Upper lobe of left lung (tissue), 6 donors: ENCODE measurements around the gene STARD10. TPM values are rescaled to one million over a fixed set of nuclear protein-coding genes. Genes with fewer than 3 reads are reported as not detected.

Source experiments
- ATAC-seq, 2 donors: fragments of 200-7000 bp; cut with Tn5 transposase; one replicate each; pipeline ENCODE4 v1.9.1; 2022; ENCODE audit warnings: mild to moderate bottlenecking in 2 of 2, moderate library complexity in 2 of 2; ENCODE audit not compliant: low FRiP score in 2 of 2
- DNase-seq, 2 donors: peaks; one replicate each; pipeline ENCODE4 v3.0.0-alpha.2; 2019 to 2020
- H3K27ac ChIP-seq, 4 donors: fragments of 200-600 bp; sonication (generic); one replicate each; pipeline ENCODE4 v1.5.1; 2016 to 2019
- H3K27me3 ChIP-seq, 4 donors: fragments of 200-600 bp; sonication (generic); one replicate each; pipeline ENCODE4 v1.5.1; 2017 to 2019
- H3K36me3 ChIP-seq, 4 donors: fragments of 200-600 bp; sonication (generic); one replicate each; pipeline ENCODE4 v1.5.1; 2016 to 2019
- H3K4me1 ChIP-seq, 4 donors: fragments of 200-600 bp; sonication (generic); one replicate each; pipeline ENCODE4 v1.5.1; 2018 to 2019
- H3K4me3 ChIP-seq, 4 donors: fragments of 200-600 bp; sonication (generic); one replicate each; pipeline ENCODE4 v1.5.1; 2017 to 2019; ENCODE audit warnings: mild to moderate bottlenecking in 2 of 4, moderate library complexity in 1 of 4
- H3K9me3 ChIP-seq, 4 donors: fragments of 200-600 bp; sonication (generic); one replicate each; pipeline ENCODE4 v1.5.1; 2018 to 2019
- CTCF ChIP-seq, 6 experiments: fragments of 450-650 bp in 4 of 6; fragments of 200-600 bp in 2 of 6; sonication (generic) in 2 of 6; IDR thresholded peaks; one replicate each; pipeline ENCODE4 v1.5.1; 2016 to 2019; ENCODE audit warnings: antibody characterized with exemption in 6 of 6
- EP300 ChIP-seq, 4 donors: sonication (generic); formaldehyde crosslinking; IDR thresholded peaks; one replicate each; pipeline ENCODE4 v1.5.1; 2017; ENCODE audit warnings: antibody characterized with exemption in 4 of 4, control low read depth in 2 of 4
- POLR2A ChIP-seq, 4 donors: fragments of 450-650 bp; IDR thresholded peaks; one replicate each; pipeline ENCODE4 v1.5.1; 2016 to 2017; ENCODE audit warnings: antibody characterized with exemption in 4 of 4, mild to moderate bottlenecking in 2 of 4
- POLR2AphosphoS5 ChIP-seq, 2 donors: sonication (generic); formaldehyde crosslinking; IDR thresholded peaks; one replicate each; pipeline ENCODE4 v1.5.1; 2017; ENCODE audit warnings: antibody characterized with exemption in 2 of 2
- WGBS, 2 donors: methylation state at CpG; one replicate each; pipeline ENCODE4 v1.1.5; 2017 to 2018; 5-methylcytosine and 5-hydroxymethylcytosine counted together
- total RNA-seq, 6 donors: library from RNA; depleted of rRNA in 4 of 6; stranded (reverse); fragments of >200 nt in 4 of 6; gene quantifications; one replicate each; pipeline versions ENCODE4 v1.1.0 to v1.2.1, GENCODE V29; 2016 to 2021
- donor health status: DM: no; HTN: no; CAD: no; lungs with moderate emphysema.
- donor health status: DM: no; HTN: yes; CAD: no; lungs with severe emphysema.

Gene STARD10
- total RNA-seq, 6 donors from 2014 or later: 93.2 to 227 (median 151) TPM

GRCh38 chr11:72724851-72725723 is 68.8 kb downstream of the STARD10 start:
- ATAC-seq (peak in 1 of 2 donors; percentile 48), DNase-seq (peak in 1 of 2 donors; percentile 73)
- Histone ChIP-seq H3K4me3 (no peak overlapping the region), H3K27me3 (no peaks in the 10 kb centered on the region), H3K27ac (peak overlapping the region in 3 of 4 donors; percentile 7 to 91 (median 49)), H3K36me3 (peaks cover 4 to 13% (median 12%) of the 10 kb centered on the region in 4 donors), H3K4me1 (peaks cover 38 to 71% (median 57%) of the 10 kb centered on the region in 4 donors), H3K9me3 (no peaks in the 10 kb centered on the region)
- TF ChIP-seq POLR2AphosphoS5 (IDR thresholded peaks at IDR 0.05) (no peak), EP300 (IDR thresholded peaks at IDR 0.05) (no peak), CTCF (IDR thresholded peaks at IDR 0.05) (peak; percentile 80 to 93 (median 84)), POLR2A (IDR thresholded peaks at IDR 0.05) (no peak)
- 50 to 52% methylated on average over 9 of the region's 9 CpGs for WGBS, 2 donors

- no peak for ATAC-seq
- 62 to 87% methylated on average over 2 to 5 of the region's 5 CpGs for WGBS, 2 donors
- Histone ChIP-seq H3K27ac (peak overlapping the region in 2 of 4 donors; percentile 91), H3K4me1 (peaks cover 48 to 81% (median 67%) of the 10 kb centered on the region in 4 donors), H3K4me3 (no peak overlapping the region), H3K27me3 (no peaks in the 10 kb centered on the region), H3K9me3 (no peaks in the 10 kb centered on the region), H3K36me3 (peaks cover 4 to 13% (median 12%) of the 10 kb centered on the region in 4 donors)
- TF ChIP-seq POLR2A (IDR thresholded peaks at IDR 0.05) (no peak), POLR2AphosphoS5 (IDR thresholded peaks at IDR 0.05) (no peak), CTCF (IDR thresholded peaks at IDR 0.05) (no peak), EP300 (IDR thresholded peaks at IDR 0.05) (no peak)
- DNase-seq: no peak
Measured at GRCh38 chr11:72724021-72724551, 69.8 kb downstream of the STARD10 start.

GRCh38 chr11:72723508-72723907 is 70.3 kb downstream of the STARD10 start:
- Histone ChIP-seq H3K36me3 (peaks cover 4 to 17% (median 12%) of the 10 kb centered on the region in 4 donors), H3K4me1 (peaks cover 54 to 86% (median 72%) of the 10 kb centered on the region in 4 donors), H3K27me3 (no peaks in the 10 kb centered on the region), H3K27ac (peak overlapping the region; percentile 82 to 91 (median 90)), H3K4me3 (no peak overlapping the region), H3K9me3 (no peaks in the 10 kb centered on the region)
- DNase-seq (peak in 1 of 2 donors; percentile 76), ATAC-seq (no peak)
- WGBS, 2 donors: 65 to 70% methylated on average over 3 to 9 of the region's 9 CpGs
- no peak for TF ChIP-seq POLR2AphosphoS5 (IDR thresholded peaks at IDR 0.05)
- no peak for TF ChIP-seq CTCF (IDR thresholded peaks at IDR 0.05)
- peak in 1 of 4 donors; percentile 6 for TF ChIP-seq EP300 (IDR thresholded peaks at IDR 0.05)
- TF ChIP-seq POLR2A (IDR thresholded peaks at IDR 0.05): no peak

GRCh38 chr11:72722050-72722748 is 71.6 kb downstream of the STARD10 start:
- 1 to 3% methylated on average over 6 to 7 of the region's 10 CpGs for WGBS, 2 donors
- ATAC-seq (peak; percentile 85 to 89), DNase-seq (peak; percentile 85 to 90)
- H3K9me3 ChIP-seq: no peaks in the 10 kb centered on the region
- peak overlapping the region; percentile 39 to 64 (median 52) for H3K4me3 ChIP-seq
- peaks cover 4 to 24% (median 16%) of the 10 kb centered on the region in 4 donors for H3K36me3 ChIP-seq
- no peaks in the 10 kb centered on the region for H3K27me3 ChIP-seq
- peak in 1 of 6 experiments; percentile 4 for TF ChIP-seq CTCF (IDR thresholded peaks at IDR 0.05)
- no peak for TF ChIP-seq EP300 (IDR thresholded peaks at IDR 0.05)
- peak in 1 of 2 donors; percentile 81 for TF ChIP-seq POLR2AphosphoS5 (IDR thresholded peaks at IDR 0.05)
- peak in 3 of 4 donors; percentile 37 to 82 (median 46) for TF ChIP-seq POLR2A (IDR thresholded peaks at IDR 0.05)
- peak overlapping the region; percentile 82 to 91 (median 90) for H3K27ac ChIP-seq
- peaks cover 65 to 89% (median 83%) of the 10 kb centered on the region in 4 donors for H3K4me1 ChIP-seq
